WI38 (cell line): ENCODE measurements around the gene ZBTB38.

Experiments
- H3K4me3 ChIP-seq: 2 replicates; pipeline ENCODE4 v1.5.1; 2011; ENCODE audit warnings: low read depth, mild to moderate bottlenecking, control low read depth, low read length
- CTCF ChIP-seq: IDR thresholded peaks from 2 replicates; pipeline ENCODE4 v1.5.1; 2012; ENCODE audit warnings: low read depth, mild to moderate bottlenecking, control low read depth, low read length

ZBTB38 gene

GRCh38 chr3:141388395-141388794, 20.1 kb downstream of the ZBTB38 start:
- peak overlapping the region; percentile 70 for H3K4me3 ChIP-seq
- no peak for TF ChIP-seq CTCF

- TF ChIP-seq CTCF = no peak
- peak overlapping the region; percentile 70 for H3K4me3 ChIP-seq
Measured at GRCh38 chr3:141388823-141389621, 20.7 kb downstream of the ZBTB38 start.

GRCh38 chr3:141389703-141390102, 21.4 kb downstream of the ZBTB38 start:
- TF ChIP-seq CTCF = no peak
- H3K4me3 ChIP-seq = no peak overlapping the region

- no peak overlapping the region for H3K4me3 ChIP-seq
- TF ChIP-seq CTCF = no peak
Measured at GRCh38 chr3:141390747-141391146, 22.4 kb downstream of the ZBTB38 start.

GRCh38 chr3:141391298-141391990, 23.1 kb downstream of the ZBTB38 start:
- no peak overlapping the region for H3K4me3 ChIP-seq
- TF ChIP-seq CTCF = no peak

- H3K4me3 ChIP-seq = no peak overlapping the region
- TF ChIP-seq CTCF = no peak
Measured at GRCh38 chr3:141391991-141392316, 23.6 kb downstream of the ZBTB38 start.

- H3K4me3 ChIP-seq = no peak overlapping the region
- no peak for TF ChIP-seq CTCF
Measured at GRCh38 chr3:141392416-141392815, 24.1 kb downstream of the ZBTB38 start.
